T-helper 2 cell (primary cell): ENCODE data around the gene MAGEA9.
A peak's percentile ranks its signal among the peaks of the same experiment; 100 is the strongest.
"Not testable (repeated sequence)": the region's sequence is repeated elsewhere in the genome, so short reads cannot be mapped to it uniquely, and the experiment has no call there.

Source experiments
- DNase-seq, 5 experiments: peaks; one replicate each; pipeline versions ENCODE4 v3.0.0 to v3.0.0-alpha.2; 2012 to 2022

Gene MAGEA9

DNA sequence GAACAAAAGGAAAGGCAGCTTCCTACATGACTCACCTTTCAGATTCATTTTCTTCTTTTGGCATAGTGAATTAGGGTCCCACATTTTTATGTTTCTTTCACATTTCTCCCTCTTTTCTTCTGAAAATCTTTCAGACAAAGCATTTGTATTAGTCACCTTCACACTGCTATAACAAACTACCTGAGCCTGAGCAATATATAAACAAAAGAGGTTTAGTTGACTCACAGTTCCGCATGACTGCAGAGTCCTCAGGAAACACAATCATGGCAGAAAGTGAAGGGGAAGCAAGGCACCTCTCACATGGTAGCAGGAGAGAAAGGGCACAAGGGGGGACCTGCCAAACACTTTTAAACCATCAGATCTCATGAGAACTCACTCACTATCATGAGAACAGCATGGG is 36.9 kb downstream of the MAGEA9 start:
- DNase-seq, result no peak

DNA sequence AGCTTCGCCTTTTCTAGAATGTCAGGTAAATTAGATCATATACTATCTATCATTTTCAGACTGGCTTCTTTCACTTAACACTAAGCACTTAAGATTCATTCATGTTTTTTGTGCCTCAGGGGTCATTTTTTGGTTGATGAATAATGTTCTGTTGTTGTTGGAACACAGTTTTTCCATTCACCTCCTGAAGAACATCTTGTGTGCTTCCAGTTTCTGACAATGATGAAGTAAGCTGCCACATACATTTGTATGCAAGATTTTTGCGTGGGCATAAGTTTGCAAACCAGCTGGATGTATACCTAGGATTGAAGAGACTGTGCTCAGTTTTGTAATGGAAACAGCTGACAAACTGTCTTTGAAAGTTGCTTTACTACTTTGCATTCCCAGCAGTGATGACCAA is 37.6 kb downstream of the MAGEA9 start:
- DNase-seq, result no peak

DNA sequence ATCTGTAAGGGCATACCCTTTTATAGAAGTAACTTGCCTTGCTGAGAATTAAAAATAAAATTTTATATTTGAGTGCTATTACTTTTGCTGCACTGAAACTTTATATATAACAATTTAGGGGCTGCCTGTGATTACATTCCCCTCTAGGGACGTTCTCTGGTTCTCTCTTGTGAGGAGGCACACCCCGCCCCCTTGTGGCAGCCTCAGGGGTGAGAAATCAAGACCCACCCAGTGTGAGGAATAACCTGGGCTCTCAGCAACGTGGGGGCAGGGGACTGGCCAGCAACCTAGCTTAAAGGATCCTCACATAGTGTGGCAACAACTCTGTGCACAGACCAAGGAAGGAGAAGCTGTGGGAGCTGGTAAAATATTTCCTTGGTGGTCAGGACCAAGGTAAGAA is 43.7 kb downstream of the MAGEA9 start:
- DNase-seq, result peak in 3 of 5 experiments; percentile 3 to 26 (median 5)

DNA sequence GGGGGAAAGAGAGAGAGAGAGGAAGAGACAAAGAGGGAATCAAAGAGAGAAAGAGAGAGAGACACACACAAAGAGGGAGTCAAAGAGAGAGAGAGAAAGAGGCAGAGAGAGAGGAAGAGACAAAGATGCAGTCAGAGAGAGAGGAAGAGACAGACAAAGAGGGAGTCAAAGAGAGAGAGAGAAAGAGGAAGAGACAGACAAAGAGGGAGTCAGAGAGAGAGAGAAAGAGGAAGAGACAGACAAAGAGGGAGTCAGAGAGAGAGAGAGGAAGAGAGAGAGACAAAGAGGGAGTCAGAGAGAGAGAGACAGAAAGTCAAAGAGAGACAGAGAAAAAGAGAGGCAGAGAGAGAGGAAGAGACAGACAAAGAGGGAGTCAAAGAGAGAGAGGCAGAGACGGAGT is 45.5 kb downstream of the MAGEA9 start:
- no peak for DNase-seq

DNA sequence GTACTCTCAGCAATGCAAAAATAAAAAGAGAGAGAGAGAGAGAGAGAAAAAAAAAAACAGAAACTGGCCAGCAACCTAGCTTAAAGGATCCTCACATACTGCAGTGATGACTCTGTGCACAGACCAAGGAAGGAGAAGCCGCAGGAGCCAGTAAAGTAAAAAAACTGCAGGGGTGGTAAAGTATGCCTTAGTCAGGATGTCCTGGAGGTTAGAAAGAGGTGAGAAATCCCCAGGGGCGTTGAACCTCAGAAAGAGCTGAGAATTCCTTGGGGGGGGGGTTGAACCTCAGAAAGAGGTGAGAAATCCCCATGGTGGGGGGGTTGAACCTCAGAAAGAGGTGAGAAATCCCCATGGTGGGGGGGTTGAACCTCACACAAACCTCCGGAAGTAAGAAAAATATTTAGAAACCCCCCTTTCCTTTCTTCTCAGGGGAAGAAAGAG is 48.0 kb downstream of the MAGEA9 start:
- peak in 2 of 5 experiments; percentile 31 to 62 for DNase-seq

DNA sequence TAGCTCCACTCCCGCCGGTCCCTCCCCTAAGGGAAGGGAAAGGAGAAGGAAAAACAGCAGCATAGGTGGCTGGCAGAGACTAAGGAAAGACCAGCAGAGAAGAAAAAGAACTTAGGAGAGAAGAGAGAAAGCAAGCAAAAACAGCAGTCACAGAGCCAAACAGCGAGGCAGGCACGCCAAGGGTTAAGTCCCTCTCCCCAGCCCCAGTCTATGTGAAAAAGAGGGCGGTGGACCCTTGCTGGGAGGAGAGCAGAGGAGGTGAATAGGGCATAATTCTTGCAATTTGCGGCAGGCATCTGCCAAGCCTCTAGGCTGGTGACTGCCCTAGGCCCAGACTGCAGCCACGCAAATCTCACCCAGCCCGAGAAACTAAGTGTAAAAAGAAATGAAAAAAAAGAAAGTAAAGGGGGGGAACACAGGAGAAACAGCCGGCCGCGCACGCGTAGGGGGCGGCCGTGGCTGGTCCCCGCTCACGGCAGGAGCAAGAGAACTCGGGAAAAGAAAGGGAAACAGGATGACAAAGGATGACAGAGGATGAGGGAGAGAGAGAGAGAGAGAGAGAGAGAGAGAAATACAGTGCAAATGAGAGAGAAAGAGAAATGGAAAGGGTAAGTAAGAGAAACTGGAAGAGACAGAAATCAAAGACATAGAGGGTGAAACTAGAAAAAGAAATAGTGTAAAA is 48.6 kb downstream of the MAGEA9 start:
- DNase-seq, result peak in 2 of 5 experiments; percentile 21 to 44

DNA sequence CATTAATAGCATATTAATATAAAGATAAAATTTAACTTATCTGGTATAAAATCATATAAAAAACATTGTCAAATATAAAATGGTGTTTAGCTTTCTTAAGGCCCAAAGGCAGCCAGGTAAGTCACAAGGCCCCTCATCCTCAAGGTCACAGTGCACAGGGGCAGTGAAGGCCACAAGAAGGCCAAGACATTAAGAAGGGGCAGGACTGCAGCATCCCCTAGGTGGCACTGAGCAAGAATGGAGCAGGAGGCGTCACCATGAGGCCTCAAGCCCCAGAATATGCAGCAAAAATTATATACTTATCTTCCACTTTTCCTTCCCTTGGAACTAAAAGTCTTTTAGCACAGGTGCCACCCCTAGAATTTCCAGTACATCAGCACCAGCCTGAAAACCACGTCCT is 49.7 kb downstream of the MAGEA9 start:
- DNase-seq, result no peak

DNA sequence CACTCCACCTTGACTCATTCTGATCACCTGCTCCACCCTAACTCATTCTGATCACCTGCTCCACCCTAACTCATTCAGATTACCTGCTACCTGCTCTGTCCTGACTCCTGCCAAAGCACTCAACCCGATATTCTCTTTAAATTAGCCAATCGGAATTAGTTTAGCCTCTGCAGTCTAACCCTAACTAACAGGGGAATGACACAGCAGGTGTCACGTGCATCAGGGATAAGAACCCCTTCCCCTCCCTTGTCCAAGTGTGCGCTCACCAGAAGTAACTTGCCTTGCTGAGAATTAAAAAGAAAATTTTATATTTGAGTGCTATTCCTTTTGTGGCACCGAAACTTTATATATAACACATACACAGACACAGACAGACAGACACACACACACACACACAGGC is 55.0 kb downstream of the MAGEA9 start:
- DNase-seq, result not testable (repeated sequence)

DNA sequence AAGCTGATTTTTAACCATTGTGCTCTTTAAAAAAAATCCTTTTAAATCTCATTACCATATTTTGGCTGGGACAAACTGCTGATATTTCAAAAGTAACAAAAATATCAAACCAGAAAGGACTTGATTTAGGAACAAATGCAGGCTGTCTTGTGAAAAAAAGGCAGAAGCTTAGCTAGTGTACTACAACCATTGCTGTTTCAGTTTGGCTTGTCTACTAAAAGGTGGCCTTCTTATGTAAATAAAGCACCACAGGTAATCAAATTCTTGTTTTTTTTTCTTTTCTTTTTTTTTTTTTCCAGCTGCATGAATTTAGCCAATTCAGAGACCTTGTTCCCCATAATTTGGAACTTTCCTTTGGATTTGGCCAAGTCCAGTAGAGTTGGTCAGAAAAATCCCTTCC is 55.4 kb downstream of the MAGEA9 start:
- DNase-seq, result no peak
